Measurements from ENCODE around the gene PLXNA3. TPM values are rescaled to one million over a fixed set of nuclear protein-coding genes. Genes with fewer than 3 reads are reported as not detected.

Gene PLXNA3
- total and polyA plus RNA-seq, 2 experiments from 2014 or later = 2.7 to 5.4 TPM

- no peak overlapping the region for H2AFZ ChIP-seq
- H3K4me1 Mint-ChIP-seq = peaks cover 8% of the 10 kb centered on the region
- H3K4me2 ChIP-seq = no peak overlapping the region
- no peak for ATAC-seq
- DNase-seq (ENCODE audit: low spot score) = no peak
- no peaks in the 10 kb centered on the region for H3K27me3 ChIP-seq (ENCODE audit: insufficient read depth)
- TF ChIP-seq ETS1 (IDR thresholded peaks at IDR 0.05) (no peak), EZH2 (IDR thresholded peaks at IDR 0.05; ENCODE audit: low read depth, unreplicated experiment) (no peak), CREB1 (CRISPR knock-in tag; IDR thresholded peaks at IDR 0.05; ENCODE audit: low read depth) (no peak), EZH2phosphoT487 (IDR thresholded peaks at IDR 0.05; ENCODE audit: unreplicated experiment) (no peak), POLR2AphosphoS5 (IDR thresholded peaks at IDR 0.05; ENCODE audit: low read depth) (no peak), ZNF114 (CRISPR knock-in tag; IDR thresholded peaks at IDR 0.05) (no peak), NANOG (IDR thresholded peaks at IDR 0.05; ENCODE audit: borderline replicate concordance) (no peak), ZNF462 (CRISPR knock-in tag; IDR thresholded peaks at IDR 0.05) (no peak), STAT1 (IDR thresholded peaks at IDR 0.05; ENCODE audit: unreplicated experiment) (no peak), JUNB (IDR thresholded peaks at IDR 0.05; ENCODE audit: unreplicated experiment) (no peak), ZNF331 (CRISPR knock-in tag; IDR thresholded peaks at IDR 0.05; ENCODE audit: low read depth) (no peak)
- TF ChIP-seq, protein P1, sequence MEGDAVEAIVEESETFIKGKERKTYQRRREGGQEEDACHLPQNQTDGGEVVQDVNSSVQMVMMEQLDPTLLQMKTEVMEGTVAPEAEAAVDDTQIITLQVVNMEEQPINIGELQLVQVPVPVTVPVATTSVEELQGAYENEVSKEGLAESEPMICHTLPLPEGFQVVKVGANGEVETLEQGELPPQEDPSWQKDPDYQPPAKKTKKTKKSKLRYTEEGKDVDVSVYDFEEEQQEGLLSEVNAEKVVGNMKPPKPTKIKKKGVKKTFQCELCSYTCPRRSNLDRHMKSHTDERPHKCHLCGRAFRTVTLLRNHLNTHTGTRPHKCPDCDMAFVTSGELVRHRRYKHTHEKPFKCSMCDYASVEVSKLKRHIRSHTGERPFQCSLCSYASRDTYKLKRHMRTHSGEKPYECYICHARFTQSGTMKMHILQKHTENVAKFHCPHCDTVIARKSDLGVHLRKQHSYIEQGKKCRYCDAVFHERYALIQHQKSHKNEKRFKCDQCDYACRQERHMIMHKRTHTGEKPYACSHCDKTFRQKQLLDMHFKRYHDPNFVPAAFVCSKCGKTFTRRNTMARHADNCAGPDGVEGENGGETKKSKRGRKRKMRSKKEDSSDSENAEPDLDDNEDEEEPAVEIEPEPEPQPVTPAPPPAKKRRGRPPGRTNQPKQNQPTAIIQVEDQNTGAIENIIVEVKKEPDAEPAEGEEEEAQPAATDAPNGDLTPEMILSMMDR (conservative IDR thresholded peaks at IDR 0.05; ENCODE audit: low read depth in 2 of 2) = no peak
- TF ChIP-seq, protein P2, sequence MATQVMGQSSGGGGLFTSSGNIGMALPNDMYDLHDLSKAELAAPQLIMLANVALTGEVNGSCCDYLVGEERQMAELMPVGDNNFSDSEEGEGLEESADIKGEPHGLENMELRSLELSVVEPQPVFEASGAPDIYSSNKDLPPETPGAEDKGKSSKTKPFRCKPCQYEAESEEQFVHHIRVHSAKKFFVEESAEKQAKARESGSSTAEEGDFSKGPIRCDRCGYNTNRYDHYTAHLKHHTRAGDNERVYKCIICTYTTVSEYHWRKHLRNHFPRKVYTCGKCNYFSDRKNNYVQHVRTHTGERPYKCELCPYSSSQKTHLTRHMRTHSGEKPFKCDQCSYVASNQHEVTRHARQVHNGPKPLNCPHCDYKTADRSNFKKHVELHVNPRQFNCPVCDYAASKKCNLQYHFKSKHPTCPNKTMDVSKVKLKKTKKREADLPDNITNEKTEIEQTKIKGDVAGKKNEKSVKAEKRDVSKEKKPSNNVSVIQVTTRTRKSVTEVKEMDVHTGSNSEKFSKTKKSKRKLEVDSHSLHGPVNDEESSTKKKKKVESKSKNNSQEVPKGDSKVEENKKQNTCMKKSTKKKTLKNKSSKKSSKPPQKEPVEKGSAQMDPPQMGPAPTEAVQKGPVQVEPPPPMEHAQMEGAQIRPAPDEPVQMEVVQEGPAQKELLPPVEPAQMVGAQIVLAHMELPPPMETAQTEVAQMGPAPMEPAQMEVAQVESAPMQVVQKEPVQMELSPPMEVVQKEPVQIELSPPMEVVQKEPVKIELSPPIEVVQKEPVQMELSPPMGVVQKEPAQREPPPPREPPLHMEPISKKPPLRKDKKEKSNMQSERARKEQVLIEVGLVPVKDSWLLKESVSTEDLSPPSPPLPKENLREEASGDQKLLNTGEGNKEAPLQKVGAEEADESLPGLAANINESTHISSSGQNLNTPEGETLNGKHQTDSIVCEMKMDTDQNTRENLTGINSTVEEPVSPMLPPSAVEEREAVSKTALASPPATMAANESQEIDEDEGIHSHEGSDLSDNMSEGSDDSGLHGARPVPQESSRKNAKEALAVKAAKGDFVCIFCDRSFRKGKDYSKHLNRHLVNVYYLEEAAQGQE (IDR thresholded peaks at IDR 0.05; ENCODE audit: unreplicated experiment) = no peak
- H3K27me3 Mint-ChIP-seq (ENCODE audit: insufficient read depth, low read depth, poor library complexity) = peaks cover 7% of the 10 kb centered on the region
- no peak overlapping the region for H3K27ac ChIP-seq (ENCODE audit: low read depth)
- peaks cover 18% of the 10 kb centered on the region; the same call in 2 of the 3 replicates for H3K36me3 Mint-ChIP-seq (ENCODE audit: low read depth)
- H3K4me1 ChIP-seq (ENCODE audit: insufficient read depth) = 0 out of 2 replicates have a peak, but pooled peaks cover 3% of the 10 kb centered on the region
- no peak overlapping the region for H3K4me3 Mint-ChIP-seq
- H3K27ac Mint-ChIP-seq = no peak overlapping the region
- no peaks in the 10 kb centered on the region for H3K9me3 Mint-ChIP-seq
- no peak overlapping the region for H3K4me3 ChIP-seq
- H4K20me1 ChIP-seq (replicated peaks; ENCODE audit: insufficient read depth) = no peaks in the 10 kb centered on the region
- H3F3A ChIP-seq (replicated peaks; ENCODE audit: low read depth) = no peaks in the 10 kb centered on the region
- H3K36me3 ChIP-seq (ENCODE audit: insufficient read depth) = no peaks in the 10 kb centered on the region
- peaks cover 13% of the 10 kb centered on the region for H3K79me2 ChIP-seq (replicated peaks; ENCODE audit: insufficient read depth)
- H3K9me2 ChIP-seq (ENCODE audit: insufficient read depth) = no peaks in the 10 kb centered on the region
Measured at GRCh38 chrX:154441984-154442707, 15.9 kb upstream of the PLXNA3 start.

All from GM23338 (cell line).